HEK293 (cell line): ENCODE results near the gene CD300E.

Experiments used
- BCL11B ChIP-seq: fragments of 450-650 bp; formaldehyde crosslinking; IDR thresholded peaks from 2 replicates; pipeline ENCODE4 v1.5.1; 2016; ENCODE audit warnings: low read depth, missing biosample characterization, missing genetic modification characterization
- GLI4 ChIP-seq: fragments of 450-650 bp; formaldehyde crosslinking; IDR thresholded peaks from 2 replicates; pipeline ENCODE4 v1.5.1; 2016; ENCODE audit warnings: missing biosample characterization, missing genetic modification characterization
- HOXC10 ChIP-seq: sonication (generic); formaldehyde crosslinking; IDR thresholded peaks from 2 replicates; pipeline ENCODE4 v1.8.1; 2023; ENCODE audit warnings: mild to moderate bottlenecking, missing genetic modification reagents
- MEIS1 ChIP-seq: sonication (generic); formaldehyde crosslinking; IDR thresholded peaks from 2 replicates; pipeline ENCODE4 v1.8.1; 2022; ENCODE audit warnings: missing genetic modification reagents, mild to moderate bottlenecking, borderline replicate concordance
- MYNN ChIP-seq: fragments of 450-650 bp; formaldehyde crosslinking; IDR thresholded peaks from 2 replicates; pipeline ENCODE4 v1.5.1; 2016; ENCODE audit warnings: missing biosample characterization, missing genetic modification characterization, borderline replicate concordance
- MZF1 ChIP-seq: fragments of 450-650 bp; formaldehyde crosslinking; IDR thresholded peaks from 2 replicates; pipeline ENCODE4 v1.5.1; 2017; ENCODE audit warnings: missing biosample characterization, missing genetic modification characterization, borderline replicate concordance
- REST ChIP-seq: fragments of 450-650 bp; formaldehyde crosslinking; IDR thresholded peaks from 2 replicates; pipeline ENCODE4 v1.5.1; 2016; ENCODE audit warnings: missing biosample characterization, missing genetic modification characterization
- SALL2 ChIP-seq: fragments of 450-650 bp; formaldehyde crosslinking; IDR thresholded peaks from 2 replicates; pipeline ENCODE4 v1.5.0; 2017; ENCODE audit warnings: missing biosample characterization, mild to moderate bottlenecking, missing genetic modification characterization, borderline replicate concordance
- SETDB1 ChIP-seq: IDR thresholded peaks from one replicate; pipeline ENCODE4 v1.6.1; 2017; ENCODE audit warnings: mild to moderate bottlenecking, low read length, moderate library complexity, mixed read lengths; ENCODE audit not compliant: insufficient read length
- TRIM28 ChIP-seq: IDR thresholded peaks from 2 replicates; pipeline ENCODE4 v1.6.1; 2011; ENCODE audit warnings: low read length, control low read depth, borderline replicate concordance
- ZBTB17 ChIP-seq: fragments of 450-650 bp; formaldehyde crosslinking; IDR thresholded peaks from 2 replicates; pipeline ENCODE4 v1.5.1; 2016; ENCODE audit warnings: missing biosample characterization, missing genetic modification characterization
- ZIC2 ChIP-seq: fragments of 450-650 bp; formaldehyde crosslinking; IDR thresholded peaks from 2 replicates; pipeline ENCODE4 v1.5.1; 2016; ENCODE audit warnings: missing biosample characterization, missing genetic modification characterization
- ZNF114 ChIP-seq: fragments of 450-650 bp; formaldehyde crosslinking; IDR thresholded peaks from 2 replicates; pipeline ENCODE4 v1.5.0; 2017; ENCODE audit warnings: missing biosample characterization, missing genetic modification characterization
- ZNF121 ChIP-seq: fragments of 450-650 bp; formaldehyde crosslinking; IDR thresholded peaks from 2 replicates; pipeline ENCODE4 v1.5.1; 2016; ENCODE audit warnings: missing biosample characterization, missing genetic modification characterization
- ZNF155 ChIP-seq: fragments of 450-650 bp; formaldehyde crosslinking; IDR thresholded peaks from 2 replicates; pipeline ENCODE4 v1.5.1; 2016; ENCODE audit warnings: missing biosample characterization, missing genetic modification characterization
- ZNF157 ChIP-seq: fragments of 450-650 bp; formaldehyde crosslinking; IDR thresholded peaks from 2 replicates; pipeline ENCODE4 v1.5.1; 2016; ENCODE audit warnings: missing biosample characterization, missing genetic modification characterization
- ZNF211 ChIP-seq: fragments of 450-650 bp; formaldehyde crosslinking; IDR thresholded peaks from 2 replicates; pipeline ENCODE4 v1.5.1; 2016; ENCODE audit warnings: low read depth, missing biosample characterization, missing genetic modification characterization
- ZNF239 ChIP-seq: fragments of 450-650 bp; formaldehyde crosslinking; IDR thresholded peaks from 2 replicates; pipeline ENCODE4 v1.5.1; 2016; ENCODE audit warnings: missing biosample characterization, missing genetic modification characterization
- ZNF26 ChIP-seq: fragments of 450-650 bp; formaldehyde crosslinking; IDR thresholded peaks from 2 replicates; pipeline ENCODE4 v1.5.1; 2016; ENCODE audit warnings: missing biosample characterization, missing genetic modification characterization
- ZNF292 ChIP-seq: fragments of 450-650 bp; formaldehyde crosslinking; IDR thresholded peaks from 2 replicates; pipeline ENCODE4 v1.5.1; 2016; ENCODE audit warnings: low read depth, missing biosample characterization, missing genetic modification characterization, borderline replicate concordance
- ZNF426 ChIP-seq: fragments of 450-650 bp; formaldehyde crosslinking; IDR thresholded peaks from 2 replicates; pipeline ENCODE4 v1.5.1; 2017; ENCODE audit warnings: missing biosample characterization, missing genetic modification characterization, mild to moderate bottlenecking, inconsistent platforms, moderate library complexity
- ZNF473 ChIP-seq: fragments of 450-650 bp; formaldehyde crosslinking; IDR thresholded peaks from 2 replicates; pipeline ENCODE4 v1.5.1; 2017; ENCODE audit warnings: missing biosample characterization, missing genetic modification characterization
- ZNF48 ChIP-seq: fragments of 450-650 bp; formaldehyde crosslinking; IDR thresholded peaks from 2 replicates; pipeline ENCODE4 v1.5.1; 2016; ENCODE audit warnings: missing biosample characterization, missing genetic modification characterization
- ZNF530 ChIP-seq: fragments of 450-650 bp; formaldehyde crosslinking; IDR thresholded peaks from 2 replicates; pipeline ENCODE4 v1.5.1; 2016; ENCODE audit warnings: low read depth, missing biosample characterization, missing genetic modification characterization
- ZNF558 ChIP-seq: fragments of 450-650 bp; formaldehyde crosslinking; IDR thresholded peaks from 2 replicates; pipeline ENCODE4 v1.5.1; 2016; ENCODE audit warnings: missing biosample characterization, missing genetic modification characterization
- ZNF560 ChIP-seq: fragments of 450-650 bp; formaldehyde crosslinking; IDR thresholded peaks from 2 replicates; pipeline ENCODE4 v1.5.1; 2017; ENCODE audit warnings: missing biosample characterization, missing genetic modification characterization, borderline replicate concordance
- ZNF580 ChIP-seq: fragments of 450-650 bp; formaldehyde crosslinking; IDR thresholded peaks from 2 replicates; pipeline ENCODE4 v1.5.1; 2016; ENCODE audit warnings: missing biosample characterization, missing genetic modification characterization
- ZNF629 ChIP-seq: fragments of 450-650 bp; formaldehyde crosslinking; IDR thresholded peaks from 2 replicates; pipeline ENCODE4 v1.5.1; 2017; ENCODE audit warnings: missing biosample characterization, missing genetic modification characterization
- ZNF677 ChIP-seq: fragments of 450-650 bp; IDR thresholded peaks from 2 replicates; pipeline ENCODE4 v1.5.0; 2018; ENCODE audit warnings: missing biosample characterization, mild to moderate bottlenecking, missing genetic modification characterization, moderate library complexity
- ZNF785 ChIP-seq: fragments of 450-650 bp; formaldehyde crosslinking; IDR thresholded peaks from 2 replicates; pipeline ENCODE4 v1.5.1; 2016; ENCODE audit warnings: missing biosample characterization, missing genetic modification characterization
- ZNF837 ChIP-seq: fragments of 450-650 bp; formaldehyde crosslinking; IDR thresholded peaks from 2 replicates; pipeline ENCODE4 v1.5.1; 2016; ENCODE audit warnings: missing biosample characterization, missing genetic modification characterization
- ZNF843 ChIP-seq: fragments of 450-650 bp; formaldehyde crosslinking; IDR thresholded peaks from 2 replicates; pipeline ENCODE4 v1.5.1; 2016; ENCODE audit warnings: missing biosample characterization, missing genetic modification characterization
- TF ChIP-seq, protein P1 (sequence below): fragments of 450-650 bp; formaldehyde crosslinking; IDR thresholded peaks from 2 replicates; pipeline ENCODE4 v1.5.1; 2016; ENCODE audit warnings: missing biosample characterization, missing genetic modification characterization

The CD300E gene

GRCh38 chr17:74569020-74570003 lies 54.2 kb downstream of the CD300E start (continued):
- TF ChIP-seq REST (tag by site-specific recombination) (no peak), ZNF843 (tag by site-specific recombination) (no peak), ZNF26 (tag by site-specific recombination) (0 out of 2 replicates have a peak, but pooled peaks have one; percentile 14), TRIM28 (no peak), ZNF426 (tag by site-specific recombination) (no peak), ZNF530 (no peak), ZNF121 (no peak), BCL11B (tag by site-specific recombination) (no peak), ZNF629 (tag by site-specific recombination) (peak; percentile 72), MYNN (no peak), ZNF785 (tag by site-specific recombination) (peak; percentile 69; the same call in 1 of the 2 replicates), ZNF211 (tag by site-specific recombination) (no peak), SETDB1 (no peak), HOXC10 (CRISPR knock-in tag) (no peak), SALL2 (tag by site-specific recombination) (no peak), ZBTB17 (peak; percentile 43; the same call in 1 of the 2 replicates), ZNF560 (tag by site-specific recombination) (no peak), ZNF292 (tag by site-specific recombination) (no peak), ZIC2 (tag by site-specific recombination) (peak; percentile 44; the same call in 1 of the 2 replicates), ZNF580 (tag by site-specific recombination) (no peak), MZF1 (tag by site-specific recombination) (no peak), GLI4 (no peak; the same call in none of the 2 replicates), MEIS1 (CRISPR knock-in tag) (no peak), ZNF473 (tag by site-specific recombination) (no peak), ZNF239 (tag by site-specific recombination) (0 out of 2 replicates have a peak, but pooled peaks have one; percentile 67), ZNF157 (tag by site-specific recombination) (no peak), ZNF837 (tag by site-specific recombination) (no peak), ZNF155 (tag by site-specific recombination) (no peak), ZNF114 (tag by site-specific recombination) (peak; percentile 17; the same call in 1 of the 2 replicates), ZNF677 (tag by site-specific recombination) (no peak), ZNF558 (no peak), ZNF48 (no peak)
- TF ChIP-seq, protein P1, sequence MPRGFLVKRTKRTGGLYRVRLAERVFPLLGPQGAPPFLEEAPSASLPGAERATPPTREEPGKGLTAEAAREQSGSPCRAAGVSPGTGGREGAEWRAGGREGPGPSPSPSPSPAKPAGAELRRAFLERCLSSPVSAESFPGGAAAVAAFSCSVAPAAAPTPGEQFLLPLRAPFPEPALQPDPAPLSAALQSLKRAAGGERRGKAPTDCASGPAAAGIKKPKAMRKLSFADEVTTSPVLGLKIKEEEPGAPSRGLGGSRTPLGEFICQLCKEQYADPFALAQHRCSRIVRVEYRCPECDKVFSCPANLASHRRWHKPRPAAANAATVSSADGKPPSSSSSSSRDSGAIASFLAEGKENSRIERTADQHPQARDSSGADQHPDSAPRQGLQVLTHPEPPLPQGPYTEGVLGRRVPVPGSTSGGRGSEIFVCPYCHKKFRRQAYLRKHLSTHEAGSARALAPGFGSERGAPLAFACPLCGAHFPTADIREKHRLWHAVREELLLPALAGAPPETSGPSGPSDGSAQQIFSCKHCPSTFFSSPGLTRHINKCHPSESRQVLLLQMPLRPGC (tag by site-specific recombination), result no peak
